Measurements from ENCODE around the gene ECSCR.

The ECSCR gene

DNA sequence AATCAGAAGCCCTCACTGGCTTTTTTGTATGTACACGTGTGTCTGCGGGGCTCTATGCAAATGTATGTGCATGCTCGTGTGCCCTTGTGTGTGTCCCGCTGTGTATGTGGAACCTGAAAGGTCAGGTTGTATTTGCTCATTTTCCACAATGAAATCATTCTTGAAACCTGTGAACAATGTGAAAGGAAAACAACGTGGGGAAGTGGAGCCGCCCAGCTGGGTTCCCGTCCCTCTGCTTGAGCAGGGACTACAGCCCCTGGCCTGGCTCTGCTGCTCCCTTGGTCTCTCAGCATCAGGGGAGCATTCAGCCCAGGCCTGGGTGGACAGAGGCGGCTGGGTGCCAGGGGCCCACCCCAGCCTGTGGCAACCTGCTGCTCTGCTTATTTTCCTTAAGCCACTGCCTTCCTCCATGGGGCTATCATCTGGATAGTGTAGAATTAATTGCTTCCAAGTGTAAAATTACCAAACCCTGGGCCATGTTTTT lies 3.0 kb downstream of the ECSCR start:
- peak overlapping the region; percentile 75 for H3K27ac ChIP-seq (ENCODE audit: low read depth, low read length)

DNA sequence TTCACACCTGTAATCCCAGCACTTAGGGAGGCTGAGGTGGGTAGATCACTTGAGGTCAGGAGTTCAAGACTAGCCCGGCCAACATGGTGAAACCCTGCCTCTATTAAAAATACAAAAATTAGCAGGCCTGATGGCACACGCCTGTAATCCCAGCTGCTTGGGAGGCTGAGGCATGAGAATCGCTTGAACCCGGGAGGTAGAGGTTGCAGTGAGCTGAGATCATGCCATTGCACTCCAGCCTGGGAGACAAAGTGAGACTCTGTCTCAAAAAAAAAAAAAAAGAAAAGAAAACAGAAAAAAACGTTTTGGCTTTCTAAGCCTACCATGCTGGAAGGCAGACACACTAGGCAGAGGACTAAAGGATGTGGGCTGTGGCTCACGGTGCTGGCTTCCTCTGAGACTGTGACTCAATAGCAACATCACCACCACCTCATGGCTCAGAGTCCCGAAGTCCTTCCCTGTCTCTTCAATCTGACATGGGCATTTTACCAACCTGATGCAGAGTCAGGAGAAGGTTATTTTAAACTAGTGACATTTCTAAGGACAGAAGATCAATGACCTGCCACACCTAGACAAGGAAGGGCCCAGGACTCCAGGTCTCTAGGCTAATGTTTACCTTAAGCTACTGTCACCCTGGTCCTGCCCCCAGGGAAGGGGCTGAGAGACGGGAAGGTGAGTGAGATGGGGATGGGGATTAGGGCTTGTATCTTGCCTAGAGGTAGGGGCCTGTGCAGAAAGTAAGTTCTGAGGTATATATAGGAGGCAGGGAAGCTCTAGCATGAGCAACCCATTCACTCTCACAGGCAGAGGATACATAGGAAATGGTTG lies 3.7 kb downstream of the ECSCR start:
- peak overlapping the region in 2 of 5 donors; percentile 7 to 13 for H3K4me3 ChIP-seq (ENCODE audit: low read depth in 1 of 5, low read length in 5 of 5)
- H3K27me3 ChIP-seq (ENCODE audit: control insufficient read depth in 5 of 5, insufficient read depth in 4 of 5, low read length in 5 of 5) = no peaks in the 10 kb centered on the region
- peak overlapping the region in 1 of 5 donors; percentile 41 for H3K9ac ChIP-seq (ENCODE audit: low read length in 5 of 5)
- peaks cover 0 to 32% (median 5%) of the 10 kb centered on the region in 5 donors for H3K4me1 ChIP-seq (ENCODE audit: control insufficient read depth in 5 of 5, insufficient read depth in 5 of 5, low read length in 5 of 5)
- H3K36me3 ChIP-seq (ENCODE audit: control insufficient read depth in 5 of 5, insufficient read depth in 5 of 5, low read length in 5 of 5) = peaks cover 0 to 31% (median 18%) of the 10 kb centered on the region in 5 donors
- H3K27ac ChIP-seq (ENCODE audit: low read depth, low read length) = peak overlapping the region; percentile 75
- no peaks in the 10 kb centered on the region for H3K9me3 ChIP-seq (ENCODE audit: control insufficient read depth in 5 of 5, low read length in 5 of 5)

More for the DNA sequence above, 3.0 kb downstream of the ECSCR start:
- H3K4me3 ChIP-seq (ENCODE audit: low read depth in 1 of 5, low read length in 5 of 5) = peak overlapping the region in 2 of 5 donors; percentile 7 to 13
- H3K36me3 ChIP-seq (ENCODE audit: control insufficient read depth in 5 of 5, insufficient read depth in 5 of 5, low read length in 5 of 5) = peaks cover 0 to 24% (median 11%) of the 10 kb centered on the region in 5 donors
- peak overlapping the region in 1 of 5 donors; percentile 41 for H3K9ac ChIP-seq (ENCODE audit: low read length in 5 of 5)
- H3K4me1 ChIP-seq (ENCODE audit: control insufficient read depth in 5 of 5, insufficient read depth in 5 of 5, low read length in 5 of 5) = peaks cover 0 to 33% (median 5%) of the 10 kb centered on the region in 5 donors
- no peaks in the 10 kb centered on the region for H3K27me3 ChIP-seq (ENCODE audit: control insufficient read depth in 5 of 5, insufficient read depth in 4 of 5, low read length in 5 of 5)
- H3K9me3 ChIP-seq (ENCODE audit: control insufficient read depth in 5 of 5, low read length in 5 of 5) = no peaks in the 10 kb centered on the region

DNA sequence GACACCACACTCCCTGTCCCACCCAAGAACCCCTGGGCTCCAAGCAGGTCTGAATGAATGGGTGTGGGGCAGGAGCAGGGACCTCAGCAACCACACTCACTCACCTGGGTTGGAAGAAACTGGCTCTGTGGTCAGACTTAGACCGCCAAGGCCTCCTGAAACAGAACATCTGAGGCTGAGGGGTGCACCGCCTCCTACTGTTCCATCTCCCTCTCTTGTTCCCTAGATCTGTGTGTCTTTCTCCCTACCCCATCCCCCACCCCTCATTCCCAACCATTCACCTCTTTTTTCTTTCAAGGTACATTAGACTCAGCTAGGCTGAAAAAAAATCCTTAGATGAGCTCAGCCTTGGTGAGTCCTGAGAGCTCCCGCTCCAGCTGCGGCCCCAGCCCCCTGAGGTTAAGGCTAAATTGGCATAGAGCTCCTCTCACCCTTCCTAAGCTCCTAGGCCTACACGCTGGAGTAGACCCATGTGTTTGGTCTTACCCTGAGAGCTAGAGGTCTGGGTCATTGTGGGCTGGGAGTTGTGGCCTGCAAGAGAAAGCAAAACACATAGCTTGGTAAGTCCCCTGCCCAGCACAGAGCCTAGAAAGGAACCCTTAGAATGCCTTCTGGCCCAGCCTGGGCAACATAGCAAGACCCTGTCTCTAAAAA lies 4.8 kb downstream of the ECSCR start:
- Histone ChIP-seq H3K4me3 (ENCODE audit: low read depth in 1 of 5, low read length in 5 of 5) (no peak overlapping the region), H3K27me3 (ENCODE audit: control insufficient read depth in 5 of 5, insufficient read depth in 4 of 5, low read length in 5 of 5) (no peaks in the 10 kb centered on the region), H3K9me3 (ENCODE audit: control insufficient read depth in 5 of 5, low read length in 5 of 5) (no peaks in the 10 kb centered on the region), H3K4me1 (ENCODE audit: control insufficient read depth in 5 of 5, insufficient read depth in 5 of 5, low read length in 5 of 5) (peaks cover 0 to 26% (median 5%) of the 10 kb centered on the region in 5 donors), H3K9ac (ENCODE audit: low read length in 5 of 5) (no peak overlapping the region), H3K27ac (ENCODE audit: low read depth, low read length) (no peak overlapping the region), H3K36me3 (ENCODE audit: control insufficient read depth in 5 of 5, insufficient read depth in 5 of 5, low read length in 5 of 5) (peaks cover 0 to 34% (median 20%) of the 10 kb centered on the region in 5 donors)

DNA sequence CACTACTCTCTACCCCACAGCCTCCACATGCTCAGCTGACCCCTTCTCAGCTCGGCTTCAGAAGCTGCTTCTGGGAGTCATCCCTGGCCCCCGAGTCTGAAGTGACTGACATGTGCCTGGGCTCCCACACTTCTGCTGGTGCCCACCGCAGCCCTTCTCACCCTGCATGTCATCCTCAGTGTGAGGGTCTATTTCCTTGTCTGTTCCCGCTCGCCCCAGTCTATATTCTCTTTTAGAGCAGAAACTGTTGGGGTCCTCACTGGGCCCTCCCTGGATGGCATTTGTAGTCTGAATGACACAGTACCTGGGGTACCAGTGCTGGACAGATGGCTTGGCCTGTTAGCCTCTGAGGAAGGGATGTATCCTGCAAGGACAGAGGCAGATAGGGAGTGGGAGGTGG lies 5.3 kb downstream of the ECSCR start:
- H3K27ac ChIP-seq (ENCODE audit: low read depth, low read length) = no peak overlapping the region
- no peaks in the 10 kb centered on the region for H3K27me3 ChIP-seq (ENCODE audit: control insufficient read depth in 5 of 5, insufficient read depth in 4 of 5, low read length in 5 of 5)
- H3K9me3 ChIP-seq (ENCODE audit: control insufficient read depth in 5 of 5, low read length in 5 of 5) = no peaks in the 10 kb centered on the region
- H3K4me1 ChIP-seq (ENCODE audit: control insufficient read depth in 5 of 5, insufficient read depth in 5 of 5, low read length in 5 of 5) = peaks cover 0 to 24% (median 5%) of the 10 kb centered on the region in 5 donors
- no peak overlapping the region for H3K4me3 ChIP-seq (ENCODE audit: low read depth in 1 of 5, low read length in 5 of 5)
- peaks cover 0 to 35% (median 23%) of the 10 kb centered on the region in 5 donors for H3K36me3 ChIP-seq (ENCODE audit: control insufficient read depth in 5 of 5, insufficient read depth in 5 of 5, low read length in 5 of 5)
- H3K9ac ChIP-seq (ENCODE audit: low read length in 5 of 5) = no peak overlapping the region

DNA sequence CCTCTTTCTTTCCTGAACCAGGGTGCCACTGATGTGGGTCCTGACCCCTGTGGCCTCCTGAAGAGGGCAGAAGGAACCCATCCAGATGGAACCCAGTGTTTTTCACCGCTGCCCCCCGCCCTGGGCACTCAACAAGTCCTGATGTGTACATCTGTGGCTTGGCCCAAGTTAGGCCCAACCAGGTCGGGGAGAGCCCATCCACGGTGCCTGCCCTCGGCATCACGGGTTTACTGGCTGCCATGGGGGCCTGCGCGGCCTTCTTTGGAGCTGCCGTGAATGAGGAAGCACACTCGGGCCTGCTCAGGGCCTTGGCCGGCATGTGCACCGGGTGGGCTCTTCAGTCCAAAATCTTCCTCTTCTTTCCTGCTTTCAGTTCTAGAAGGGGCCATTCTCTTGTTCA lies 5.8 kb downstream of the ECSCR start:
- Histone ChIP-seq H3K4me1 (ENCODE audit: control insufficient read depth in 5 of 5, insufficient read depth in 5 of 5, low read length in 5 of 5) (peaks cover 0 to 24% (median 5%) of the 10 kb centered on the region in 5 donors), H3K27ac (ENCODE audit: low read depth, low read length) (no peak overlapping the region), H3K27me3 (ENCODE audit: control insufficient read depth in 5 of 5, insufficient read depth in 4 of 5, low read length in 5 of 5) (no peaks in the 10 kb centered on the region), H3K9ac (ENCODE audit: low read length in 5 of 5) (no peak overlapping the region), H3K9me3 (ENCODE audit: control insufficient read depth in 5 of 5, low read length in 5 of 5) (no peaks in the 10 kb centered on the region), H3K4me3 (ENCODE audit: low read depth in 1 of 5, low read length in 5 of 5) (no peak overlapping the region), H3K36me3 (ENCODE audit: control insufficient read depth in 5 of 5, insufficient read depth in 5 of 5, low read length in 5 of 5) (peaks cover 0 to 40% (median 28%) of the 10 kb centered on the region in 5 donors)

DNA sequence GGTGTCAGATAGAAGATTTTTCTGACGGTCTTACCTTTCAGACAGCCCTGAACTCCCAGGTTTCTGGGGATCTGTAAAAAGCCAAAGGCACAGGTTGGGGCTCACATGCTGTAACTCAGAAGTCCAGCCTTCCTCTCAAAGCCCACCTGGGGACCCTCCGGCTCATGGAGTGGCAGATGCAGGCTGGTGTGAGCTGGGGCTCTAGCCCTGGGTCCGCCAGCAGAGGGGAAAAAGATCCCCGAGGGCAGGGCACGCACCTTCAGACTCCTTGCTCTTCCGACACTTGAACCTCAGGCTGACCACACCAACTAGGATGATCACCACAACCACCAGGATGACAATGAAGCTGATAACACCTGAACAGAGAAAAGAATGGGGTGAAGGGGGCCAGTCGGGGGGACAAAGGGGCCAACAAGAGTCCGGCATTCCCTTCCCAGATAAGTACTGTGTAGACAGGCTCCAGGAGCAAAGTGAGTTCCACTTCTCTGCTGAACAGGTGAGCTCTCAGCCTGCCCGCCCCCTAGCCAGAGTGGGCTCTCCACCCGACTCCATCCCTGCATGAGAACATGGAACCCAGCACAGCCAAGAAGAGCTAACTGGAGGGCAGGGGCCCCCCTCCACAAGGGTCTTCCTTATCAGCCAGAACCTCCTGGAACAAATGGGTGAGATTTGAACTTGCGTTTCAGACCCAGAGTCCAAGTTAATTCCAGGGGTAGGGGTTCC lies 7.8 kb downstream of the ECSCR start:
- Histone ChIP-seq H3K27ac (ENCODE audit: low read depth, low read length) (no peak overlapping the region), H3K36me3 (ENCODE audit: control insufficient read depth in 5 of 5, insufficient read depth in 5 of 5, low read length in 5 of 5) (peaks cover 0 to 51% (median 36%) of the 10 kb centered on the region in 5 donors), H3K4me3 (ENCODE audit: low read depth in 1 of 5, low read length in 5 of 5) (no peak overlapping the region), H3K27me3 (ENCODE audit: control insufficient read depth in 5 of 5, insufficient read depth in 4 of 5, low read length in 5 of 5) (no peaks in the 10 kb centered on the region), H3K9ac (ENCODE audit: low read length in 5 of 5) (no peak overlapping the region), H3K4me1 (ENCODE audit: control insufficient read depth in 5 of 5, insufficient read depth in 5 of 5, low read length in 5 of 5) (peaks cover 0 to 12% (median 5%) of the 10 kb centered on the region in 5 donors), H3K9me3 (ENCODE audit: control insufficient read depth in 5 of 5, low read length in 5 of 5) (no peaks in the 10 kb centered on the region)

DNA sequence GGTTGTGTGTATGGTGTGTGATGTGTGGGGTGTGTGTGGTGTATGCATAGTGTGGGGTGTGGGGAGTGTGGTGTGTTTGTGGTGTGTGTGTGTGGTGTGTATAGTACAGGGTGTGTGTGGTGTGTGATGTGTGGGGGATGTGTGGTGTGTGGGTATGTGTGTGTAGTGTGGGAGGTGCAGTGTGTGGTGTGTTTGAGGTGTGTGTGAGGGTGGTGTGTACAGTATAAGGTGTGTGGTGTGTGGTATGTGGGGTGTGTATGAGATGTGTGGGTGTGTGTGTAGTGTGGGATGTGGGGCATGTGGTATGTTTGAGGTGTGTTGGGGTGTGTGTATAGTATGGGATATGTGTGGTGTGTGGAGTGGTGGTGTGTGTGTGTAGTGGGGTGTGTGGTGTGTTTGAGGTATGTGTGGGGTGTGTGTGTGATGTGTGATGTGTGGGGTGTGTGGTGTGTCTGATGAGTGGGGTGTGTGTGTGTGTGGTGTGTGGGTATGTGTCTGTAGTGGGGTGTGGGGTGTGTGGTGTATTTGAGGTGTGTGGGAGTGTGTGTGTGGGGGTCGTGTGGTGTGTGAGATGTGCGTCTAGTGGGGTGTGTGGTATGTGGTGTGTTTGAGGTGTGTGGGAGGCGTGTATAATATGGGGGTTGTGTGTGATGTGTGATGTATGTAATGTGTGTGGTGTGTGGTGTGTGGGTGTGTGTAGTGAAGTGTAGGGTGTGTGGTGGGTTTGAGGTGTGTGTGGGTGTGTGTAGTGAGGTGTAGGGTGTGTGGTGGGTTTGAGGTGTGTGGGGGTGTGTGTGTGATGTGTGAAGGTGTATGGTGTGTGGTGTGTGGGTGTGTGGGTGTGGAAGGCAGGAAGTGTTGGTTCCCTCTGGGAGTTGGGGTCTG lies 8.6 kb downstream of the ECSCR start:
- Histone ChIP-seq H3K4me1 (ENCODE audit: control insufficient read depth in 5 of 5, insufficient read depth in 5 of 5, low read length in 5 of 5) (peaks cover 0 to 4% (median 1%) of the 10 kb centered on the region in 5 donors), H3K27me3 (ENCODE audit: control insufficient read depth in 5 of 5, insufficient read depth in 4 of 5, low read length in 5 of 5) (no peaks in the 10 kb centered on the region), H3K9ac (ENCODE audit: low read length in 5 of 5) (no peak overlapping the region), H3K9me3 (ENCODE audit: control insufficient read depth in 5 of 5, low read length in 5 of 5) (no peaks in the 10 kb centered on the region), H3K36me3 (ENCODE audit: control insufficient read depth in 5 of 5, insufficient read depth in 5 of 5, low read length in 5 of 5) (peaks cover 0 to 51% (median 36%) of the 10 kb centered on the region in 5 donors), H3K4me3 (ENCODE audit: low read depth in 1 of 5, low read length in 5 of 5) (no peak overlapping the region), H3K27ac (ENCODE audit: low read depth, low read length) (no peak overlapping the region)

DNA sequence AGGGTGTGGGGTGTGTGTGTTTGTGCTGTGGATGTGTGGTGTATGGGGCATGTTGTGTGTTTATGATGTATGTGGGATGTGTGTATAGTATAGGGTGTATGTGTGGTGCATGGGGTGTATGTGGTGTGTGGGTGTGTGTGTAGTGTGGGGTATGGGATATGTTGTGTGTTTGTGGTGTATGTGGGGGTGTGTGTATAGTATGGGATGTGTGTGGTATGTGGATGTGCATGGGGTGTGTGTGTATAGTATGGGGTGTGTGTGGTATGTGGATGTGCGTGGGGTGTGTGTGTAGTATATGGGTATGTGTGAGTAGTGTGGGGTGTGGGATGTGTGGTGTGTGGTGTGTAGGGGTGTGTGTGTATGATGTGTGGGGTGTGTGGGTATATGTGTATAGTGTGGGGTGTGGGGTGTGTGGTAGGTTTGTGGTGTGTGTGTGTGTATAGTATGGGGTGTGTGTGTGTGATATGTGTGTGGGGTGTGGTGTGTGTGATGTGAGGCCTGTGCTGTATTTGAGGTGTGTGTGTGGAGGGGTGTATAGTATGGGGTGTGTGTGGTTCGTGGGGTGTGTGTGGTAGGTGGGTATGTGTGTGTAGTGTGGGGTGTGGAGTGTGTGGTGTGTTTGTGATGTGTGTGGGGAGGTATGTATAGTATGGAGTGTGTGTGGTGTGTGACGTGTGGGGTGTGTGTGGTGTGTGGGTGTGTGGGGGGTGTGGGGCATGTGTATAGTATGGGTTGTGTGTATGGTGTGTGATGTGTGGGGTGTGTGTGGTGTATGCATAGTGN lies 10.5 kb downstream of the ECSCR start:
- H3K27me3 ChIP-seq (ENCODE audit: control insufficient read depth in 5 of 5, insufficient read depth in 4 of 5, low read length in 5 of 5) = no peaks in the 10 kb centered on the region
- peaks cover 0 to 49% (median 31%) of the 10 kb centered on the region in 5 donors for H3K36me3 ChIP-seq (ENCODE audit: control insufficient read depth in 5 of 5, insufficient read depth in 5 of 5, low read length in 5 of 5)
- no peak overlapping the region for H3K4me3 ChIP-seq (ENCODE audit: low read depth in 1 of 5, low read length in 5 of 5)
- H3K4me1 ChIP-seq (ENCODE audit: control insufficient read depth in 5 of 5, insufficient read depth in 5 of 5, low read length in 5 of 5) = no peaks in the 10 kb centered on the region
- H3K9me3 ChIP-seq (ENCODE audit: control insufficient read depth in 5 of 5, low read length in 5 of 5) = no peaks in the 10 kb centered on the region
- H3K27ac ChIP-seq (ENCODE audit: low read depth, low read length) = no peak overlapping the region
- H3K9ac ChIP-seq (ENCODE audit: low read length in 5 of 5) = no peak overlapping the region

Data from subcutaneous abdominal adipose tissue (tissue), 5 donors.